Natural killer cell treated with Interleukin-12 subunit alpha and Interleukin-12 subunit beta and Interleukin-15 and Interleukin-18, amount 100 ng/mL, for 72 hours (primary cell): ENCODE data around the gene ANKMY1. TPM values are rescaled to one million over a fixed set of nuclear protein-coding genes. Genes with fewer than 3 reads are reported as not detected.

Source experiments
- ATAC-seq, 2 donors: fragments of 150-1000 bp; cut with Tn5 transposase in 1 of 2; sonication (Bioruptor Pico), chemical (Tn5 transposase) in 1 of 2; 2 replicates each; pipeline ENCODE4 v1.10.0; 2021
- DNase-seq: peaks from one replicate; pipeline ENCODE4 v3.0.0; 2022; ENCODE audit warnings: low spot score
- H3K27ac Mint-ChIP-seq, 2 donors: 1 replicate in 1 of 2; 2 replicates in 1 of 2; pipeline ENCODE4 v1.8.0; 2022; ENCODE audit warnings: mixed read lengths in 2 of 2, mild to moderate bottlenecking in 1 of 2, moderate library complexity in 1 of 2
- H3K27me3 Mint-ChIP-seq, 2 donors: 1 replicate in 1 of 2; 2 replicates in 1 of 2; pipeline ENCODE4 v1.8.0; 2022; ENCODE audit warnings: mixed read lengths in 2 of 2
- H3K36me3 Mint-ChIP-seq: one replicate; pipeline ENCODE4 v1.8.0; 2022; ENCODE audit warnings: mixed read lengths
- H3K4me1 Mint-ChIP-seq, 2 donors: 1 replicate in 1 of 2; 2 replicates in 1 of 2; pipeline ENCODE4 v1.8.0; 2022; ENCODE audit warnings: low read depth in 2 of 2, mixed read lengths in 2 of 2, mild to moderate bottlenecking in 1 of 2
- H3K4me3 Mint-ChIP-seq: one replicate; pipeline ENCODE4 v1.8.0; 2022; ENCODE audit warnings: mixed read lengths
- H3K9me3 Mint-ChIP-seq: 2 replicates; pipeline ENCODE4 v1.8.0; 2022; ENCODE audit warnings: mixed read lengths
- total RNA-seq, 2 donors: library from RNA; stranded (reverse); gene quantifications; one replicate each; pipeline ENCODE4 v1.2.3, GENCODE V29; 2022

The ANKMY1 gene
- total RNA-seq, 2 donors from 2014 or later = 13.0 to 40.9 TPM

DNA sequence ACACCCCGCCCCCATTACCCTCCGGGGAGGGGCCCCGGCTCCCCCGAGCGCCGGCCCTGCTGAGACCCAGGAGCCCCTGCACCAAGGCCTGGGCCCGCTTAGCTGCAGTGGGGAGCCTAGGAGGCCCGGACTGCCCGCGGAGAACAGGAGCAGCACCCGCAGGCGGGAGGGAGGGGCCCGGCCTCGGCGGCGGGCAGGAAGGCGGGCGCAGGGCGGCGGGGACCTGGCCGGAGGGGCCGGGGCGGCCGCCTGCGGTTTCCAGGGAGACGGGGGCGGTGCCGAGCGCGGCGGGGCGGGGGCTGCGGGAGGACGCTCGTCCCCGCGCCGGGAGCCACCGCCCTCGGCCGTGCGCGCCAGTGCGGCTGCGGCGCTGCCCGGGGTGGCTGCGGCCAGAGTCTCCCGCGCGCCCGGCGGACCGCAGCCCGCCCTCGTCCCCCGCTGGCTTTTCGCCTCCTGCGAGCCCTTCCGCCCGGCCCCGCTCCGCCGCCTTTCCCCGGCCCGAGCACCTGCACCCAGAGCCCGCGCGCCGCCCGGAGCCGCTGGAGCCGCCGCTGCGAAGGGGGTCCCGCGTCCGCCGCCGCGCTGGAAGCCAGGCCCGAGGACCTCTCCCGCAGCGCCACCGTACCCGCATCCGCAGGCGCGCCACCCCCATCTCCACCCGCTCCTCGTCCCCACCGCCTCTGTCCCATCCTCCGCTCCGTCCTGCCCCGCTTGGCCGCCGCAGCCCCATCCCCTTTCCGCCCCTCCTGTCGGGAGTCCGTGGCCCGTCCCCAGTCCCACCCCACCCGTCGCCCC, 105.1 kb downstream of the ANKMY1 start:
- Mint-ChIP-seq H3K4me1 (peaks cover 0 to 14% of the 10 kb centered on the region in 2 donors), H3K36me3 (no peaks in the 10 kb centered on the region), H3K9me3 (no peaks in the 10 kb centered on the region), H3K27me3 (peaks cover 10 to 29% of the 10 kb centered on the region in 2 donors), H3K4me3 (peak overlapping the region; percentile 41), H3K27ac (no peak overlapping the region)
- DNase-seq = no peak
- peak; percentile 52 to 69 for ATAC-seq

- no peak for ATAC-seq
- H3K4me3 Mint-ChIP-seq = peak overlapping the region; percentile 41
- no peak overlapping the region for H3K27ac Mint-ChIP-seq
- H3K9me3 Mint-ChIP-seq = no peaks in the 10 kb centered on the region
- H3K27me3 Mint-ChIP-seq = peaks cover 10 to 29% of the 10 kb centered on the region in 2 donors
- DNase-seq = no peak
- H3K4me1 Mint-ChIP-seq = peaks cover 0 to 14% of the 10 kb centered on the region in 2 donors
- no peaks in the 10 kb centered on the region for H3K36me3 Mint-ChIP-seq
Observed at GRCh38 chr2:240451791-240452461, 105.9 kb downstream of the ANKMY1 start.

GRCh38 chr2:240451108-240451611, 106.6 kb downstream of the ANKMY1 start:
- DNase-seq = no peak
- Mint-ChIP-seq H3K27me3 (peaks cover 10 to 25% of the 10 kb centered on the region in 2 donors), H3K4me1 (peaks cover 0 to 14% of the 10 kb centered on the region in 2 donors), H3K9me3 (no peaks in the 10 kb centered on the region), H3K4me3 (peak overlapping the region; percentile 41), H3K27ac (no peak overlapping the region), H3K36me3 (no peaks in the 10 kb centered on the region)
- no peak for ATAC-seq

GRCh38 chr2:240450532-240451107, 107.2 kb downstream of the ANKMY1 start:
- no peaks in the 10 kb centered on the region for H3K36me3 Mint-ChIP-seq
- no peaks in the 10 kb centered on the region for H3K9me3 Mint-ChIP-seq
- H3K4me1 Mint-ChIP-seq = peaks cover 0 to 14% of the 10 kb centered on the region in 2 donors
- ATAC-seq (no peak), DNase-seq (no peak)
- H3K27ac Mint-ChIP-seq = no peak overlapping the region
- H3K4me3 Mint-ChIP-seq = no peak overlapping the region
- peaks cover 10 to 25% of the 10 kb centered on the region in 2 donors for H3K27me3 Mint-ChIP-seq

DNA sequence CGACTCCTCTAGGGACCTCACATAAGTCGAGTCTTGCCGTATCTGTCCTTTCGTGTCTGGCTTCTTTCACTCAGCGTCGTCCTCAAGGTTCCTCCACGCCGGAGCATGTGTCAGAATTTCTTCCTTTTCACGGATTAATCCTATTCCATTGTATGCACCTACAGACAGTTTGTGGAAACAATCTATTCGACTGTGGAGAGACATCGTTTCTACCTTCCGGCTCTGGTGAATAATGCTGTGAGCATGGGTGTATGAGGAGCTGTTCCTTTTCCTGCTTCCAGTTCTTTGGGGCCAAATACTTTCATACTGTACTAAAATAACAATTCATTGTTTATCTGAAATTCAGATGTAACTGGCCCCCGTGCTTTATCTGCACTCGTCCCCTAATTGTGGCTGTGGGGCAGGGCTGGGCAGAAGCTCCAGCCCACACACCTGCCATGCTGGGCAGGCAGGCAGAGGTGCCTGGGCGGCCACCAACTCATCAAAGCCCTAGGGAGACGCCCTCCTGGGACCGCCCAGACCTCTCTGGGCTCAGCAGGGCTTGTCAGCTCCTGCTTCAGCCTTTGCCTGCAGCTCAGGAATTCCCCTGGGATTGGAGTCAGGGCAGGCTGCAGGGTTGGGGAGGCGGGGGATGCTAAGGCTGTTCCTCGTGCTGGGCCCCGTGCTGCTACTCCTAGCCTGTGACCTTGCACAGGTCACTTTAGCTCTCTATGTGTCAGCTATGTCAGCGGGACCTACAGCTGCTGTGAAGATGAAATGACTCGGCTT, 107.8 kb downstream of the ANKMY1 start:
- peaks cover 0 to 13% of the 10 kb centered on the region in 2 donors for H3K4me1 Mint-ChIP-seq
- no peak overlapping the region for H3K27ac Mint-ChIP-seq
- DNase-seq (no peak), ATAC-seq (no peak)
- H3K9me3 Mint-ChIP-seq = no peaks in the 10 kb centered on the region
- no peaks in the 10 kb centered on the region for H3K36me3 Mint-ChIP-seq
- H3K27me3 Mint-ChIP-seq = peaks cover 7 to 24% of the 10 kb centered on the region in 2 donors
- no peak overlapping the region for H3K4me3 Mint-ChIP-seq

DNA sequence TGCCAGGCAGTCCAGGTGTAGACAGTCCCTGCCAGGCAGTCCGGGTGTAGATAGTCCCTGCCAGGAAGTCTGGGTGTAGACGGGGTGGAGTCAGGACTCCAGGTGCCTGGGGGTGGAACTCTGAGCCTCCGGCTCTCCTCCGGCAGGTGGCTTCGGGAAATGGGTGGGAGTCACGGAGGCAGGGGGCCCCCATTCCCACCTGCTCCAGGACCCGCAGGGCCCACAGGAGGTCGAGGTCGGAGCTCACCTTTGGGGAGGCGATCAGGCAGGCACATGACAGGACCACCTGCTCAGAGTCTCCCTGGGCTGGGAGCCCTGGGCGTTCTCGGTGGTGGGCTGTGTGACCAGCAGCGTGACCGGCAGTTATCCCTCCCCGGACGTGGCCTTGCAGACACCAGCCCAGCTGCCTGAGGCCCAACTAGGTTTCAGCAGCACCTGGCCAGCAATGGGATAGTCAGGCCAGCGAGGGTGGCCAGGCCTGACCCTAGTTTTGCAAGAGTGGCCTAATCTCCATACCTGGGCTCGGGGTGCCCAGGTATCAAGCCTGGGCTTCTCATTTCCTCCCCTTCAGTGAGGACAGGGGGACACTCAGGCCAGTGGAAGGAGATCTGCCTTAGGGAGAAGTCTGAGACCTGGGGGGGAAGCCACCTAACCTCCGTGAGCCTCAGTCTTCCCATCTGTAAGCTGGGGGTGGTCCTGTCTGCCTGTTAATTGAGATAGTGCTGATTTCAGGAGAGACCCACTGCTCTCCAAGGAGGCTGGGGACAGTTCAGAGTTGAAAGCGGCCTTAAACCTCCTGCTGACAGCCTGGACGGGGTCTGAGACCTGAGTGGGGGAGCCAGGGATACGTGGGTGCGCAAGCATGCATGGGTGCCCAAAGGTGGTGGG, 109.2 kb downstream of the ANKMY1 start:
- H3K36me3 Mint-ChIP-seq = no peaks in the 10 kb centered on the region
- peaks cover 0 to 5% of the 10 kb centered on the region in 2 donors for H3K4me1 Mint-ChIP-seq
- H3K27me3 Mint-ChIP-seq = peaks cover 0 to 19% of the 10 kb centered on the region in 2 donors
- no peaks in the 10 kb centered on the region for H3K9me3 Mint-ChIP-seq
- DNase-seq = no peak
- no peak overlapping the region for H3K4me3 Mint-ChIP-seq
- no peak overlapping the region for H3K27ac Mint-ChIP-seq
- no peak for ATAC-seq

DNA sequence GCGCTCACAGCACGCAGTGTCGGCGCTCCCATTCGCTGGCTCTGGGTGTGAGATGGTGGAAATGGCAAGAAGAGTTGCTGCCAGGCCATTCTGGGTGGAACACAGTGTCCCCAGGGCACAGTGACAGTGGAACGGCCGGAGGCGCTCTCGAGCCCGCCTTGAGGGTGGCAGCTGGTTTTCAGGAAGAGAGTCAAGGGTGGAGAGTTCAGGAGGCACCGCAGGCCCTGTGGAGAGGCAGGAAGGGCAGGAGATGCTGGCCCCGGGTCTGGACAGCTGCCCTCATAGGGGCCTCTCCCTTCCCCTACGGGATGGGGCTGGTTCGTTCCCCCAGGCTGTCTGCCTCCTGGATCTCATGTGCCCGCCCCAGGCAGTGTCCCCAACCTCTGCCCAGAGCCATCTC, 109.9 kb downstream of the ANKMY1 start:
- DNase-seq (no peak), ATAC-seq (no peak)
- peaks cover 0 to 19% of the 10 kb centered on the region in 2 donors for H3K27me3 Mint-ChIP-seq
- H3K9me3 Mint-ChIP-seq = no peaks in the 10 kb centered on the region
- H3K4me1 Mint-ChIP-seq = peaks cover 0 to 5% of the 10 kb centered on the region in 2 donors
- no peak overlapping the region for H3K27ac Mint-ChIP-seq
- H3K36me3 Mint-ChIP-seq = no peaks in the 10 kb centered on the region
- H3K4me3 Mint-ChIP-seq = no peak overlapping the region

DNA sequence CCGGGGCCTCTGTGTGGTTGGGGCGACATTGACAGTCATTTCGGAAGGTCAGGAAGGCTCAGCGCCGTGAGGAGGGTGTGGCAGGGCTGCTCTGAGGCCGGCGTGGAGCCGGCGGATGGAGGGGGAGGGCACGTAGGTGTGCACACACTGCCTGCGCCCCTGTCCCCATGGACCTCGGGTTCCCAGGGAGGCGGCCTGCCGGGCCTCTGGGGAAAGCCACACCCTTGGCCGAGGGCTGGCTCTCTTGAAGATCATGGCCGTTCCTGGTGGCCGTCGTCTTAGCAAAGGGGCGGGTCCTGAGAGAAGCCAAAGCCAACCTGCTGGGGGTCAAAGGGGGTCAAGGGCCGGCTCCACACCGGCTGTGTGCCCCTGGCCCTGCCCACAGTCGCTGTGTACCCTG, 110.5 kb downstream of the ANKMY1 start:
- H3K4me3 Mint-ChIP-seq = no peak overlapping the region
- no peaks in the 10 kb centered on the region for H3K36me3 Mint-ChIP-seq
- no peak overlapping the region for H3K27ac Mint-ChIP-seq
- no peak for DNase-seq
- peaks cover 0 to 5% of the 10 kb centered on the region in 2 donors for H3K4me1 Mint-ChIP-seq
- no peak for ATAC-seq
- peaks cover 0 to 19% of the 10 kb centered on the region in 2 donors for H3K27me3 Mint-ChIP-seq
- H3K9me3 Mint-ChIP-seq = no peaks in the 10 kb centered on the region

DNA sequence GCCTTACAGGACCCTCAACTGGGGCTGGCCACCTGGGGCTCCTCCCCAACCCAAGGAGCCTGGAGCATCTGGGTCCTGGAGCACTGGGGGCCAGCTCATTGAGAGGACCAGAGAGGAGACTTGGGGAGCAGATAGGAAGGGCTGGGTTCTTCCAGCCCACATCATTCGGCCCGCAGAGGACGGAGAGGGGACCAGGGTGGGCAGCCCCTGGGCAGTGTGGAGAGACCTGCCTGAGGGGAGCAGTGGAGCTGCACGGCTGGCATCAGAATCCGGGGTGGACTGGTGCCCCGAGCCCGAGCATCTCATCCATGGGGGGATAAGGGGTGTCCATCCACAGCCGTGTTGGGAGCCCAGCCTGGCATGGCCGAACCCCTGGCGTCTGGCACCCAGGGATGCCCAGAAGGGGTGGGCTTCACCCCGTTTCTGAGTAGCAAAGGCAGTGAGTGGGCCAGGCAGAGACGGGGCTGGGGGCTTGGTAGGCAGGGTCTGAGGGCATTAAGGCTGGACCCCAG, 111.1 kb downstream of the ANKMY1 start:
- Mint-ChIP-seq H3K36me3 (no peaks in the 10 kb centered on the region), H3K27ac (no peak overlapping the region), H3K4me3 (no peak overlapping the region), H3K9me3 (no peaks in the 10 kb centered on the region), H3K4me1 (no peaks in the 10 kb centered on the region), H3K27me3 (peaks cover 0 to 15% of the 10 kb centered on the region in 2 donors)
- DNase-seq = no peak
- no peak for ATAC-seq

- Mint-ChIP-seq H3K27ac (no peak overlapping the region), H3K4me1 (no peaks in the 10 kb centered on the region), H3K9me3 (no peaks in the 10 kb centered on the region), H3K27me3 (peaks cover 0 to 13% of the 10 kb centered on the region in 2 donors), H3K4me3 (no peak overlapping the region), H3K36me3 (no peaks in the 10 kb centered on the region)
- DNase-seq (no peak), ATAC-seq (no peak)
Observed at GRCh38 chr2:240445961-240446663, 111.7 kb downstream of the ANKMY1 start.

DNA sequence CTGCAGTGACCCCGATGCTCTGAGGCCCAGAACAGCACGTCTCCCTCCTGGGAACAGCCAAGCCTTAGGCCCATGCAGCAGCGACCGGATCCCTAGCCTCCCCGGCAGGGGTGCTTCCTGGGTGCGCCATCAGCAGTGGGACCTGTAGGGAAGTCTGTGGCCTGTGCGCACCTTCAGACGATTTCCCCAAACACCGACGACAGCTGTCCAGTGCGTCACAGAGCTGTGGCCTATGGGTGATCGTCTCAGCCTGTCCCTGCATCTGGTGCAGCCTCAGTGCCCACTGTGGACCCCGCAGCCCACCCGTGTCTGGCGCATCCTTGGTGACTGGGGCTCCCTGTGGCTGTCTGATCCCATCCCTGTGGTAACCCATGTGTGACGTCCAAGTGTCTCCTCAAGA, 113.3 kb downstream of the ANKMY1 start:
- peaks cover 0 to 2% of the 10 kb centered on the region in 2 donors for H3K27me3 Mint-ChIP-seq
- H3K4me3 Mint-ChIP-seq = no peak overlapping the region
- no peak for DNase-seq

GRCh38 chr2:240443891-240444301, 113.9 kb downstream of the ANKMY1 start:
- H3K36me3 Mint-ChIP-seq = no peaks in the 10 kb centered on the region
- peaks cover 0 to 2% of the 10 kb centered on the region in 2 donors for H3K27me3 Mint-ChIP-seq
- DNase-seq (no peak), ATAC-seq (no peak)
- no peaks in the 10 kb centered on the region for H3K4me1 Mint-ChIP-seq
- no peak overlapping the region for H3K27ac Mint-ChIP-seq
- H3K4me3 Mint-ChIP-seq = no peak overlapping the region
- no peaks in the 10 kb centered on the region for H3K9me3 Mint-ChIP-seq

More for the DNA sequence above, 113.3 kb downstream of the ANKMY1 start:
- ATAC-seq = no peak
- Mint-ChIP-seq H3K9me3 (no peaks in the 10 kb centered on the region), H3K36me3 (no peaks in the 10 kb centered on the region), H3K4me1 (no peaks in the 10 kb centered on the region), H3K27ac (no peak overlapping the region)
